ENCODE results near the gene CEP70. TPM values are rescaled to one million over a fixed set of nuclear protein-coding genes. Genes with fewer than 3 reads are reported as not detected.

CEP70 gene
- polyA plus RNA-seq, 2 of the 4 experiments (the other 2 are of a cell fraction): 16.5 to 17.1 TPM

DNA sequence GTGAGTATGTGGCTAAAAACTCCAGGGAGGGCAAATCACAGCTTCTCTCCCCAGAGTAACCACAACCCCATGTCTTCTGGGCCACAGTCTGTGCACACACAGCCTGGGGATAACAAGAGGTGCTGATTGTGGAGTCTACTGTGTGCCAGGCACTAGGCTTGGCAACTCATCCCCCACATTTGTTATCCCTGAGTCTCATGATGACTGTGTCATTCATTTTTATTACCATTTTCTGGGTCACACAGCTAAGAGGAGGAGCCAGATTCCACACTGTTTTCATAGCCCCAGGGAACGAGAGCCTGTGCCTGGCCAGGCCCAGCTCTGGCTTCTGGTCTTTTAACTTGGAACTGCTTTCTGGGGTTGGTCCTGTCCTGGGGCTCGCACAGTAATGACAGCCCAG, 125.2 kb downstream of the CEP70 start:
- CTCF ChIA-PET: interaction anchor here (0.9 to 2.1 kb wide), 5 partner anchors 9 to 447 kb away, joined by 3 to 13 read pairs (median 5); no protein-coding TSS in a partner anchor

DNA sequence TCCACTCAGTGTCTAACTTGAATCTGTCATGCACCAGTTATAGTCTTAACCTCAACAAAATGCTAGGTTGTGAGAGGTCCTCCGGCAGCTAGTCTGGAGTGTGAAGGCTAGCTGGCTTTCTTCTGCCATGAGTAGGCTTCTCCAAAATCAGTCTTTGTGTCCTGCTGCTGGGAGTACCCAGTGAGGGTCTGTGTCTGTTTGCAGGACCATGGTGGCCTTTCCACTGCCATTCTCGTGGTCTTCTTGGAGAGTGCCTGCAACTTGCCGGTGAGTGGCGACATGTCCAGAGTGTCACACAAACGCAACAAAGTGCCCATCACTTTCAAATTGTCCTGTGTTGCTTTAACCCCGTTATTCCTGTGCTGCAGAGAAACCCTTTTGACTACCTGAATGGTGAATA, 125.6 kb downstream of the CEP70 start:
- TF ChIP-seq NR3C1 (IDR thresholded peaks at IDR 0.05) (no peak), HOXB5 (CRISPR knock-in tag; IDR thresholded peaks at IDR 0.05) (no peak), JUNB (IDR thresholded peaks at IDR 0.05) (no peak), RAD21 (conservative IDR thresholded peaks at IDR 0.05 in 1 of 2, IDR thresholded peaks at IDR 0.05 in 1 of 2) (no peak), ZNF302 (CRISPR knock-in tag; IDR thresholded peaks at IDR 0.05) (no peak), FOXS1 (CRISPR knock-in tag; IDR thresholded peaks at IDR 0.05) (no peak), MAZ (IDR thresholded peaks at IDR 0.05; ENCODE audit: borderline replicate concordance, low read depth, low read length) (no peak), HOXA7 (CRISPR knock-in tag; IDR thresholded peaks at IDR 0.05) (no peak), RNF2 (IDR thresholded peaks at IDR 0.05; ENCODE audit: borderline replicate concordance, low read depth) (no peak), FOSB (CRISPR knock-in tag; IDR thresholded peaks at IDR 0.05) (no peak), RCOR1 (IDR thresholded peaks at IDR 0.05; ENCODE audit: low read depth, low read length) (no peak), TP53 (CRISPR knock-in tag; IDR thresholded peaks at IDR 0.05) (no peak), EP300 (IDR thresholded peaks at IDR 0.05) (no peak), BHLHE40 (IDR thresholded peaks at IDR 0.05; ENCODE audit: low read depth, low read length) (no peak), JUN (IDR thresholded peaks at IDR 0.05) (no peak), CBX8 (IDR thresholded peaks at IDR 0.05) (no peak), NPAS2 (CRISPR knock-in tag; IDR thresholded peaks at IDR 0.05; ENCODE audit: borderline replicate concordance) (no peak)
- TF ChIP-seq, protein P1, sequence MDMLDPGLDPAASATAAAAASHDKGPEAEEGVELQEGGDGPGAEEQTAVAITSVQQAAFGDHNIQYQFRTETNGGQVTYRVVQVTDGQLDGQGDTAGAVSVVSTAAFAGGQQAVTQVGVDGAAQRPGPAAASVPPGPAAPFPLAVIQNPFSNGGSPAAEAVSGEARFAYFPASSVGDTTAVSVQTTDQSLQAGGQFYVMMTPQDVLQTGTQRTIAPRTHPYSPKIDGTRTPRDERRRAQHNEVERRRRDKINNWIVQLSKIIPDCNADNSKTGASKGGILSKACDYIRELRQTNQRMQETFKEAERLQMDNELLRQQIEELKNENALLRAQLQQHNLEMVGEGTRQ (IDR thresholded peaks at IDR 0.05): no peak
- TF ChIP-seq, protein P2, sequence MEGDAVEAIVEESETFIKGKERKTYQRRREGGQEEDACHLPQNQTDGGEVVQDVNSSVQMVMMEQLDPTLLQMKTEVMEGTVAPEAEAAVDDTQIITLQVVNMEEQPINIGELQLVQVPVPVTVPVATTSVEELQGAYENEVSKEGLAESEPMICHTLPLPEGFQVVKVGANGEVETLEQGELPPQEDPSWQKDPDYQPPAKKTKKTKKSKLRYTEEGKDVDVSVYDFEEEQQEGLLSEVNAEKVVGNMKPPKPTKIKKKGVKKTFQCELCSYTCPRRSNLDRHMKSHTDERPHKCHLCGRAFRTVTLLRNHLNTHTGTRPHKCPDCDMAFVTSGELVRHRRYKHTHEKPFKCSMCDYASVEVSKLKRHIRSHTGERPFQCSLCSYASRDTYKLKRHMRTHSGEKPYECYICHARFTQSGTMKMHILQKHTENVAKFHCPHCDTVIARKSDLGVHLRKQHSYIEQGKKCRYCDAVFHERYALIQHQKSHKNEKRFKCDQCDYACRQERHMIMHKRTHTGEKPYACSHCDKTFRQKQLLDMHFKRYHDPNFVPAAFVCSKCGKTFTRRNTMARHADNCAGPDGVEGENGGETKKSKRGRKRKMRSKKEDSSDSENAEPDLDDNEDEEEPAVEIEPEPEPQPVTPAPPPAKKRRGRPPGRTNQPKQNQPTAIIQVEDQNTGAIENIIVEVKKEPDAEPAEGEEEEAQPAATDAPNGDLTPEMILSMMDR (IDR thresholded peaks at IDR 0.05): no peak
- no peak overlapping the region for H3K27ac ChIP-seq
- FAIRE-seq: no peak
- H3K4me2 ChIP-seq: no peak overlapping the region
- ChIA-PET POLR2A (no interaction called here), CTCF (interaction anchor here (0.9 to 2.1 kb wide), 5 partner anchors 8 to 51 kb away, joined by 3 to 13 read pairs (median 4); no protein-coding TSS in a partner anchor)
- H3K4me3 ChIP-seq: no peak overlapping the region
- DNase-seq (ENCODE audit: low read depth in 1 of 2, low spot score in 1 of 2): no peak
- WGBS (ENCODE audit: missing lambda C conversion rate): 61% methylated on average over 6 of the region's 6 CpGs
- H3K4me1 ChIP-seq: no peaks in the 10 kb centered on the region; the same call in 2 of the 3 replicates
- ATAC-seq: no peak
- no peaks in the 10 kb centered on the region for H3K9me3 ChIP-seq

More for the DNA sequence above, 125.2 kb downstream of the CEP70 start:
- POLR2A ChIA-PET: no interaction called here
- H3K27ac ChIP-seq: no peak overlapping the region
- no peak overlapping the region for H3K4me3 ChIP-seq
- no peaks in the 10 kb centered on the region for H3K9me3 ChIP-seq
- no peak overlapping the region for H3K4me2 ChIP-seq
- no peak for TF ChIP-seq RFX5 (IDR thresholded peaks at IDR 0.05)
- TF ChIP-seq, protein P3, sequence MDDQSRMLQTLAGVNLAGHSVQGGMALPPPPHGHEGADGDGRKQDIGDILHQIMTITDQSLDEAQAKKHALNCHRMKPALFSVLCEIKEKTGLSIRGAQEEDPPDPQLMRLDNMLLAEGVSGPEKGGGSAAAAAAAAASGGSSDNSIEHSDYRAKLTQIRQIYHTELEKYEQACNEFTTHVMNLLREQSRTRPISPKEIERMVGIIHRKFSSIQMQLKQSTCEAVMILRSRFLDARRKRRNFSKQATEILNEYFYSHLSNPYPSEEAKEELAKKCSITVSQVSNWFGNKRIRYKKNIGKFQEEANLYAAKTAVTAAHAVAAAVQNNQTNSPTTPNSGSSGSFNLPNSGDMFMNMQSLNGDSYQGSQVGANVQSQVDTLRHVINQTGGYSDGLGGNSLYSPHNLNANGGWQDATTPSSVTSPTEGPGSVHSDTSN (IDR thresholded peaks at IDR 0.05): no peak
- TF ChIP-seq, protein P4, sequence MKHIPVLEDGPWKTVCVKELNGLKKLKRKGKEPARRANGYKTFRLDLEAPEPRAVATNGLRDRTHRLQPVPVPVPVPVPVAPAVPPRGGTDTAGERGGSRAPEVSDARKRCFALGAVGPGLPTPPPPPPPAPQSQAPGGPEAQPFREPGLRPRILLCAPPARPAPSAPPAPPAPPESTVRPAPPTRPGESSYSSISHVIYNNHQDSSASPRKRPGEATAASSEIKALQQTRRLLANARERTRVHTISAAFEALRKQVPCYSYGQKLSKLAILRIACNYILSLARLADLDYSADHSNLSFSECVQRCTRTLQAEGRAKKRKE (CRISPR knock-in tag; IDR thresholded peaks at IDR 0.05; ENCODE audit: low read depth): no peak
- TF ChIP-seq BHLHE40 (IDR thresholded peaks at IDR 0.05; ENCODE audit: low read depth, low read length): no peak
- no peak for TF ChIP-seq HOXA7 (CRISPR knock-in tag; IDR thresholded peaks at IDR 0.05)
- no peak for DNase-seq (ENCODE audit: low read depth in 1 of 2, low spot score in 1 of 2)
- WGBS (ENCODE audit: missing lambda C conversion rate): no CpG with 5 or more reads among the region's 2 CpGs
- no peak for FAIRE-seq
- H3K4me1 ChIP-seq: no peaks in the 10 kb centered on the region; the same call in 2 of the 3 replicates
- no peak; a peak in 1 of 6 replicates for ATAC-seq
